NCI-H226 (cell line): ENCODE results near the gene SYT8.
"Not testable (repeated sequence)": the region's sequence is repeated elsewhere in the genome, so short reads cannot be mapped to it uniquely, and the experiment has no call there.

Experiments used
- DNase-seq: peaks from one replicate; pipeline ENCODE4 v3.0.0-alpha.2; 2015

Gene SYT8

GRCh38 chr11:1861435-1862411, 26.9 kb downstream of the SYT8 start:
- no peak for DNase-seq

GRCh38 chr11:1862588-1863351, 28.0 kb downstream of the SYT8 start:
- no peak for DNase-seq

GRCh38 chr11:1863352-1864216, 28.8 kb downstream of the SYT8 start:
- no peak for DNase-seq

- DNase-seq, result no peak
These were observed 29.4 kb downstream of the SYT8 start for GRCh38 chr11:1864231-1864630.

GRCh38 chr11:1864831-1865665, 30.3 kb downstream of the SYT8 start:
- DNase-seq, result no peak

GRCh38 chr11:1866226-1866625, 31.4 kb downstream of the SYT8 start:
- no peak for DNase-seq

GRCh38 chr11:1866776-1867175, 32.0 kb downstream of the SYT8 start:
- no peak for DNase-seq

GRCh38 chr11:1867381-1867780, 32.6 kb downstream of the SYT8 start:
- no peak for DNase-seq

- no peak for DNase-seq
These were observed 33.4 kb downstream of the SYT8 start for GRCh38 chr11:1868056-1868635.

- no peak for DNase-seq
These were observed 34.0 kb downstream of the SYT8 start for GRCh38 chr11:1868636-1869291.

GRCh38 chr11:1869427-1870325, 34.9 kb downstream of the SYT8 start:
- no peak for DNase-seq

- no peak for DNase-seq
These were observed 35.5 kb downstream of the SYT8 start for GRCh38 chr11:1870326-1870696.

GRCh38 chr11:1870721-1871466, 36.1 kb downstream of the SYT8 start:
- DNase-seq, result no peak

GRCh38 chr11:1871531-1871930, 36.7 kb downstream of the SYT8 start:
- DNase-seq, result no peak

GRCh38 chr11:1872267-1872985, 37.6 kb downstream of the SYT8 start:
- no peak for DNase-seq

- peak; percentile 40 for DNase-seq
These were observed 38.4 kb downstream of the SYT8 start for GRCh38 chr11:1873048-1873812.

- not testable (repeated sequence) for DNase-seq
These were observed 39.0 kb downstream of the SYT8 start for GRCh38 chr11:1873813-1874150.
